ENCODE results near the gene SPTBN2. TPM values are rescaled to one million over a fixed set of nuclear protein-coding genes. Genes with fewer than 3 reads are reported as not detected.

The SPTBN2 gene
- total RNA-seq, 2 donors from 2014 or later: 3.3 to 7.7 TPM

DNA sequence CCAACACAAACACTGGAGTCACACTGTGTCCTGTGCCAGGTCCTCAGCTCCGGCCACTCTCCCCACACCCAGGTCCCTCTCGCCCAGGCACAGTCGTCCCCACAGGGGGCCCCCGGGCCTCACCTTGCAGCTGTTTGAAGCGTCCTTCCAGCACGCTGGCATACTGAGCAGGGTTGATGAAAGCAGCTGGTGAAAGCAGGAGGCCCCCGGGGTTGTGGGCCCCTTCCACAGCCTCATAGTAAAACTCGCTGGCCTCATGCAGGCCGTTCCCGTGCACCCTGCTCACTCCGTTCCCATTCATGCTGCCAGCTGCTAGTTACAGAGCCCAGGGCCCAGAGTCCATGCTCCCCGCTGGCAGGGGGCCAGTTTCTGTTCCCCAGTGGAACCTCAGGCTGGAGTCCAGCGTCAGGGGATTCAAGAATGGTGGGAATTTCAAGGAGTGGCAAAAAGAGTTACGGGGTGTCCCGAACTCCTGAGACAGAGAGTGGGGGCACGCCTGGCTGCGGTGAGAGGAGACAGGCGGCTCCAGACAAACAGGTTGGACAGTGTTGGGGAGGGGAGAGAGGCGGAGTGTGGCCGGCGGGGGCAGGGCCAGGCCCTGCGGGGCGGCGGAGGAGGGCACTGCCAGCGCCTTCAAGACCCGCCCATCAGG lies 10.6 kb downstream of the SPTBN2 start:
- no peaks in the 10 kb centered on the region for H3K27me3 ChIP-seq
- H3K9me3 ChIP-seq: no peaks in the 10 kb centered on the region
- TF ChIP-seq, protein P1, sequence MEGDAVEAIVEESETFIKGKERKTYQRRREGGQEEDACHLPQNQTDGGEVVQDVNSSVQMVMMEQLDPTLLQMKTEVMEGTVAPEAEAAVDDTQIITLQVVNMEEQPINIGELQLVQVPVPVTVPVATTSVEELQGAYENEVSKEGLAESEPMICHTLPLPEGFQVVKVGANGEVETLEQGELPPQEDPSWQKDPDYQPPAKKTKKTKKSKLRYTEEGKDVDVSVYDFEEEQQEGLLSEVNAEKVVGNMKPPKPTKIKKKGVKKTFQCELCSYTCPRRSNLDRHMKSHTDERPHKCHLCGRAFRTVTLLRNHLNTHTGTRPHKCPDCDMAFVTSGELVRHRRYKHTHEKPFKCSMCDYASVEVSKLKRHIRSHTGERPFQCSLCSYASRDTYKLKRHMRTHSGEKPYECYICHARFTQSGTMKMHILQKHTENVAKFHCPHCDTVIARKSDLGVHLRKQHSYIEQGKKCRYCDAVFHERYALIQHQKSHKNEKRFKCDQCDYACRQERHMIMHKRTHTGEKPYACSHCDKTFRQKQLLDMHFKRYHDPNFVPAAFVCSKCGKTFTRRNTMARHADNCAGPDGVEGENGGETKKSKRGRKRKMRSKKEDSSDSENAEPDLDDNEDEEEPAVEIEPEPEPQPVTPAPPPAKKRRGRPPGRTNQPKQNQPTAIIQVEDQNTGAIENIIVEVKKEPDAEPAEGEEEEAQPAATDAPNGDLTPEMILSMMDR (IDR thresholded peaks at IDR 0.05): no peak
- no peaks in the 10 kb centered on the region for H3K36me3 ChIP-seq
- DNase-seq (ENCODE audit: low spot score): no peak
- H3K4me3 ChIP-seq: no peak overlapping the region
- no peaks in the 10 kb centered on the region for H3K4me1 ChIP-seq
- H3K27ac ChIP-seq: no peak overlapping the region

DNA sequence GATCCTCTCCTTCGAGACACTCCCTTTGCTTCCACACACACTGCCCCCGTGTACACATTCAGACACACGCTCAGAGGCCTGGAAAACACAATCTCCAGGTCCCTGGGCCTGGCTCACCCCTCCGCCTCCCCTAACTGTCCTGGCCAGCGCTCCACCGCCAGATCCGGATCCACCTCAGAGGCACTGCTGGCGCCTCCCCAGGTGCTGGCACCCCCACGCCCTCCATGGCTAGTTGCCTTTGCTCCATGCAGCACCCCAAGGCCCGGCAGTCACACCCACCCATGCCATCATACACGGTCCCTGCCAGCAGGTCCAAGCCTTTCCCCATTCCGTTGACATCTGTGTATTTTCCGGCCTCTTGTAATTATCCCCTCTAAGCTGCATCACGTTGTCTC lies 11.1 kb downstream of the SPTBN2 start:
- TF ChIP-seq, protein P1 (IDR thresholded peaks at IDR 0.05): no peak
- Histone ChIP-seq H3K4me3 (no peak overlapping the region), H3K27me3 (no peaks in the 10 kb centered on the region), H3K9me3 (no peaks in the 10 kb centered on the region), H3K4me1 (no peaks in the 10 kb centered on the region), H3K36me3 (no peaks in the 10 kb centered on the region), H3K27ac (no peak overlapping the region)
- no peak for DNase-seq (ENCODE audit: low spot score)

DNA sequence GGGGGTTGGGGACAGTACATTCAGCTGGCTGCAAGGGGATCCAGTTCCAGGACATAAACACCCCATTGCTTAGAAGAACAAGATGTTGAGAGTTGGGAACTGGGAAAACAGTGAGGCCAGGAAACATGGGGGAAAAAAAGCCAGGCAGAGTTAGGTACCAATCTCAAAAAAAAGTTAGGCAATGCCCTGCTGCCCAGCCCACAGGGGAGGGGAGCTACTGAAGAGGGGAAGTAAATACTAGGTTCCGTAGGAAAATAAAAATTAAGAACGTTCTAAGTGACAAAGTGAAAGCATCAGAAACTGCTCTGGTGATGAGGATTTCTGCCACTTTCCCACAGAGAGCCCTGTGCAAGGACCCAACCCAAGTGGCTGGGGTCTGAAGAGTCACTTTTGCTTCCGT lies 12.0 kb downstream of the SPTBN2 start:
- Histone ChIP-seq H3K36me3 (no peaks in the 10 kb centered on the region), H3K9me3 (no peaks in the 10 kb centered on the region), H3K27ac (no peak overlapping the region), H3K27me3 (no peaks in the 10 kb centered on the region), H3K4me3 (no peak overlapping the region), H3K4me1 (no peaks in the 10 kb centered on the region)
- DNase-seq (ENCODE audit: low spot score): no peak
- TF ChIP-seq, protein P1 (IDR thresholded peaks at IDR 0.05): no peak

DNA sequence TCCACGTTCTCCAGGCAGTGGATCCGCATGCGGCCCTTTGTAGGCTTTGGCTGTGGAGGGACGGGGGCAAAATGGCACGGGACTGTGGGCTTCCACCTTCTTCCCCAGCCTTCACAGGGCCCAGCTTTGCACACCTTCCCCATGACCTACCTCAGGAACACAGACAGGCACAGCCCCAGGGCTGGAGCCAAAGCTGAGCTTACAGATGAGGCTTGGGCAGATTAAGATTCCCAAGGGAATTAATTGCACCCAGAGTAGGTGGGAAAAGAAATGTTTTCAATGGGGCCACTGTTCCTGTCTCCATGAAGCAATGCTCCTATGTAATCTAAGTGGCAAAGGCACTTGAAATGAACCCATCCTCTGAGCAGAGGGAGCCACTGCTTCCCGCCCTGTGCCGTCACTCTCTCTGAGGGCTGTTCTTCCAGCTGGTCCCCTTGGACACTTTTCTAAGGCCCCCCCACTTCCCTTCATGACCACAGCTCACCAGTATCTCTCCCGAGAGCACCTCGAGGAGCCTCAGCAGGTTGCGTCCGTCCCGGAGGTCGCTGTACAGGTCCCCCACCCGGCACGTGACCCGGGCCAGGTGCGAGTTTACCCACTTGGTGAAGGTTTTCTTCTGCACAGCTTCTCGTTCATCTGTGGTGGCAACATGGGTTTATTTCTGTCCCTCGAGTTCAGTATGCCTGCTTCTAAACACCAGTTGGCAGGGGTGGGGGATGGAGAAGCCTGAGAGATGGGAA lies 13.5 kb downstream of the SPTBN2 start:
- no peak overlapping the region for H3K4me3 ChIP-seq
- H3K9me3 ChIP-seq: no peaks in the 10 kb centered on the region
- DNase-seq (ENCODE audit: low spot score): no peak
- no peaks in the 10 kb centered on the region for H3K4me1 ChIP-seq
- no peaks in the 10 kb centered on the region for H3K36me3 ChIP-seq
- no peak overlapping the region for H3K27ac ChIP-seq
- H3K27me3 ChIP-seq: no peaks in the 10 kb centered on the region
- TF ChIP-seq, protein P1 (IDR thresholded peaks at IDR 0.05): no peak

DNA sequence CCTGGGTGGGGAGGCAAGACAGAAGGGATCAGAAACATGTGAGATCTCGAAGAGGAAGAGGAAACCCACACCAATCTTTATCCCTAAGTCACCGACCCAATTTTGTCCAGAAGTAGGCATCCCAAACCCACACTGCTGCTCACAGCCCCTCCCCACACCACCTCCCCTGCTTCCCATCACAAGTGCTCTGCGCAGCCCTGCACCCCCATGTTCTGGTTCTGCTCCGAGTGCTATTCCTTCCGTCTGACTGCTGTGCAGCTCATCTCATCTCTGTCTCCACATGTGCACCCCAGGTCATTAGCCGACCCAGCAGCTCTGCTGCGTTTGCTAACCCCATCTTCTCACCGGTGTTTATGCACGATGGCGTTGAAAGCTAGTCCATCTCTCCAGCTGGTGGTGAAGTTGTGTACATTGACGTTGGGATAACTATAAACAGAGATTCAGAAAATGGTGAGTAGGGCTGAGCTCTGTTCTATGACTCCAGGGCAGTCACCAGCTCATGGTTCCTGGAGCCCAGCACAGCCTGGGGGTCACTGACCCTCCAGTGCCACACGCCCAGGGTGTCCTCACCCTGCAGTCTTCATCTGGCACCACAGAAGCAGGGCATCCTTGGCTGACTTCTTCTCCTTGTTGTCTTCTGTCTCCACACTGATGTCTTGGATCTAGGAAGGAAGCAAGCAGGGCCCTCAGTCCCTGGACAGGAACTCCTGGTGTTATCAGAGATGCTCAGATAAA lies 15.1 kb downstream of the SPTBN2 start:
- Histone ChIP-seq H3K4me3 (no peak overlapping the region), H3K36me3 (no peaks in the 10 kb centered on the region), H3K9me3 (no peaks in the 10 kb centered on the region), H3K27me3 (no peaks in the 10 kb centered on the region), H3K4me1 (no peaks in the 10 kb centered on the region), H3K27ac (no peak overlapping the region)
- no peak for DNase-seq (ENCODE audit: low spot score)
- TF ChIP-seq, protein P1 (IDR thresholded peaks at IDR 0.05): no peak

All from right atrium auricular region (tissue), 2 donors.